Measurements from ENCODE around the gene PC.

DNA sequence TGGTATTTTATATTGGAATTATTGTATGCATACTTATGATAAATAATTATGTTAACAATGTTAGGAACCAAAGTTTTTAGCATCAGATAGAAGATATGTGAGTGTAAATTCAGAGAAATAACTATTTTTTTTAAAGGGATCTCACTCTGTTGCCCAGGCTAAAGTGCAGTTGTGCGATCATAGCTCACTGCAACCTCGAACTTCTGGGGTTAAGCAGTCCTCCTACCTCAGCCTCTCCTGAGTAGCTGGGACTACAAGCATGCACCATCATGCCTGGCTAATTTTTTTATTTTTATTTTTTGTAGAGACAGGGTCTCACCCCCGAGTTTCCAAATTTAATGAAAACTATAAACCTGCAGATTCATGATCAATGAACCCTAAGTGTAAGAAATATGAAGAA, 148.6 kb downstream of the PC start:
- TF ChIP-seq, protein P1, sequence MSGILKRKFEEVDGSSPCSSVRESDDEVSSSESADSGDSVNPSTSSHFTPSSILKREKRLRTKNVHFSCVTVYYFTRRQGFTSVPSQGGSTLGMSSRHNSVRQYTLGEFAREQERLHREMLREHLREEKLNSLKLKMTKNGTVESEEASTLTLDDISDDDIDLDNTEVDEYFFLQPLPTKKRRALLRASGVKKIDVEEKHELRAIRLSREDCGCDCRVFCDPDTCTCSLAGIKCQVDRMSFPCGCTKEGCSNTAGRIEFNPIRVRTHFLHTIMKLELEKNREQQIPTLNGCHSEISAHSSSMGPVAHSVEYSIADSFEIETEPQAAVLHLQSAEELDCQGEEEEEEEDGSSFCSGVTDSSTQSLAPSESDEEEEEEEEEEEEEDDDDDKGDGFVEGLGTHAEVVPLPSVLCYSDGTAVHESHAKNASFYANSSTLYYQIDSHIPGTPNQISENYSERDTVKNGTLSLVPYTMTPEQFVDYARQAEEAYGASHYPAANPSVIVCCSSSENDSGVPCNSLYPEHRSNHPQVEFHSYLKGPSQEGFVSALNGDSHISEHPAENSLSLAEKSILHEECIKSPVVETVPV (CRISPR knock-in tag; IDR thresholded peaks at IDR 0.05): no peak
- TF ChIP-seq ZFP30 (CRISPR knock-in tag; IDR thresholded peaks at IDR 0.05): no peak
- no peak for TF ChIP-seq ARNTL (CRISPR knock-in tag; IDR thresholded peaks at IDR 0.05; ENCODE audit: borderline replicate concordance, low read depth)
- no peak for TF ChIP-seq BACH2 (CRISPR knock-in tag; IDR thresholded peaks at IDR 0.05; ENCODE audit: borderline replicate concordance)
- TF ChIP-seq, protein P2, sequence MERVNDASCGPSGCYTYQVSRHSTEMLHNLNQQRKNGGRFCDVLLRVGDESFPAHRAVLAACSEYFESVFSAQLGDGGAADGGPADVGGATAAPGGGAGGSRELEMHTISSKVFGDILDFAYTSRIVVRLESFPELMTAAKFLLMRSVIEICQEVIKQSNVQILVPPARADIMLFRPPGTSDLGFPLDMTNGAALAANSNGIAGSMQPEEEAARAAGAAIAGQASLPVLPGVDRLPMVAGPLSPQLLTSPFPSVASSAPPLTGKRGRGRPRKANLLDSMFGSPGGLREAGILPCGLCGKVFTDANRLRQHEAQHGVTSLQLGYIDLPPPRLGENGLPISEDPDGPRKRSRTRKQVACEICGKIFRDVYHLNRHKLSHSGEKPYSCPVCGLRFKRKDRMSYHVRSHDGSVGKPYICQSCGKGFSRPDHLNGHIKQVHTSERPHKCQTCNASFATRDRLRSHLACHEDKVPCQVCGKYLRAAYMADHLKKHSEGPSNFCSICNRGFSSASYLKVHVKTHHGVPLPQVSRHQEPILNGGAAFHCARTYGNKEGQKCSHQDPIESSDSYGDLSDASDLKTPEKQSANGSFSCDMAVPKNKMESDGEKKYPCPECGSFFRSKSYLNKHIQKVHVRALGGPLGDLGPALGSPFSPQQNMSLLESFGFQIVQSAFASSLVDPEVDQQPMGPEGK (CRISPR knock-in tag; IDR thresholded peaks at IDR 0.05; ENCODE audit: borderline replicate concordance): no peak
